Smooth muscle cell (in vitro differentiated cells): Measurements from ENCODE around the gene EFCAB8. TPM values are rescaled to one million over a fixed set of nuclear protein-coding genes. Genes with fewer than 3 reads are reported as not detected.
"Not testable (repeated sequence)": the region's sequence is repeated elsewhere in the genome, so short reads cannot be mapped to it uniquely, and the experiment has no call there.

Source experiments
- DNase-seq: peaks from one replicate; lab custom pipeline; 2025; ENCODE audit not compliant: unreplicated experiment; lab: John Stamatoyannopoulos, UW
- H2AFZ ChIP-seq: fragments of 200-600 bp; sonication (generic); 2 replicates; pipeline ENCODE4 v1.6.0; 2016; ENCODE audit warnings: antibody characterized with exemption, low read depth, mild to moderate bottlenecking
- H3F3A ChIP-seq: fragments of 200-600 bp; sonication (generic); 2 replicates; pipeline ENCODE4 v1.6.0; 2017; ENCODE audit warnings: antibody characterized with exemption, low read depth
- H3K27ac ChIP-seq: fragments of 200-600 bp; sonication (generic); 2 replicates; pipeline ENCODE4 v1.5.1; 2016; ENCODE audit warnings: low read depth, mild to moderate bottlenecking
- H3K27me3 ChIP-seq: fragments of 200-600 bp; sonication (generic); 2 replicates; pipeline ENCODE4 v1.6.1; 2016; ENCODE audit warnings: low read depth, mild to moderate bottlenecking
- H3K36me3 ChIP-seq: fragments of 200-600 bp; sonication (generic); 2 replicates; pipeline ENCODE4 v1.5.1; 2016; ENCODE audit warnings: low read depth
- H3K4me1 ChIP-seq: fragments of 200-600 bp; sonication (generic); 2 replicates; pipeline ENCODE4 v1.5.1; 2016; ENCODE audit warnings: low read depth
- H3K4me2 ChIP-seq: fragments of 200-600 bp; sonication (generic); 2 replicates; pipeline ENCODE4 v1.6.0; 2016; ENCODE audit warnings: mild to moderate bottlenecking
- H3K4me3 ChIP-seq: fragments of 200-600 bp; sonication (generic); 2 replicates; pipeline ENCODE4 v1.5.1; 2016; ENCODE audit warnings: mild to moderate bottlenecking
- H3K79me2 ChIP-seq: fragments of 200-600 bp; sonication (generic); 2 replicates; pipeline ENCODE4 v1.6.0; 2016; ENCODE audit warnings: low read depth, mild to moderate bottlenecking
- H3K9ac ChIP-seq: fragments of 200-600 bp; sonication (generic); 2 replicates; pipeline ENCODE4 v1.6.0; 2016; ENCODE audit warnings: low read depth
- H3K9me3 ChIP-seq: fragments of 200-600 bp; sonication (generic); replicated peaks from 2 replicates; pipeline ENCODE4 v1.5.1; 2016; ENCODE audit warnings: low read depth
- H4K20me1 ChIP-seq: fragments of 200-600 bp; sonication (generic); 2 replicates; pipeline ENCODE4 v1.6.0; 2016; ENCODE audit warnings: low read depth
- WGBS: methylation state at CpG from one replicate; pipeline ENCODE4 v1.1.7; 2016; ENCODE audit warnings: low lambda C conversion rate; 5-methylcytosine and 5-hydroxymethylcytosine counted together
- polyA plus RNA-seq: library from polyadenylated mRNA; unstranded; fragments of >200 nt; fragmentation: Nextera tagmentation; extraction: Ambion mirVana; gene quantifications from 2 replicates; pipeline ENCODE4 v1.2.1, GENCODE V29; 2016
- total RNA-seq: library from RNA; depleted of rRNA; stranded (reverse); fragments of >200 nt; gene quantifications from 2 replicates; pipeline ENCODE4 v1.2.3, GENCODE V29; 2014
- TF ChIP-seq, protein P1 (sequence below): fragments of 200-600 bp; sonication (generic); IDR thresholded peaks from 2 replicates; pipeline ENCODE4 v1.5.1; 2017; ENCODE audit warnings: borderline replicate concordance, mild to moderate bottlenecking, antibody characterized with exemption; ENCODE audit not compliant: insufficient read depth, poor library complexity, severe bottlenecking

The EFCAB8 gene
- total and polyA plus RNA-seq, 2 experiments from 2014 or later: 0.25 to 1.7 TPM

- Histone ChIP-seq H3K9ac (no peak overlapping the region), H3K9me3 (peaks cover 8% of the 10 kb centered on the region), H3K79me2 (no peaks in the 10 kb centered on the region), H3F3A (no peaks in the 10 kb centered on the region), H3K4me2 (no peak overlapping the region), H3K36me3 (peaks cover 4% of the 10 kb centered on the region), H3K27ac (no peak overlapping the region), H4K20me1 (no peaks in the 10 kb centered on the region), H3K4me1 (no peaks in the 10 kb centered on the region), H3K27me3 (no peaks in the 10 kb centered on the region), H3K4me3 (no peak overlapping the region), H2AFZ (no peak overlapping the region)
- DNase-seq: no peak
- TF ChIP-seq, protein P1, sequence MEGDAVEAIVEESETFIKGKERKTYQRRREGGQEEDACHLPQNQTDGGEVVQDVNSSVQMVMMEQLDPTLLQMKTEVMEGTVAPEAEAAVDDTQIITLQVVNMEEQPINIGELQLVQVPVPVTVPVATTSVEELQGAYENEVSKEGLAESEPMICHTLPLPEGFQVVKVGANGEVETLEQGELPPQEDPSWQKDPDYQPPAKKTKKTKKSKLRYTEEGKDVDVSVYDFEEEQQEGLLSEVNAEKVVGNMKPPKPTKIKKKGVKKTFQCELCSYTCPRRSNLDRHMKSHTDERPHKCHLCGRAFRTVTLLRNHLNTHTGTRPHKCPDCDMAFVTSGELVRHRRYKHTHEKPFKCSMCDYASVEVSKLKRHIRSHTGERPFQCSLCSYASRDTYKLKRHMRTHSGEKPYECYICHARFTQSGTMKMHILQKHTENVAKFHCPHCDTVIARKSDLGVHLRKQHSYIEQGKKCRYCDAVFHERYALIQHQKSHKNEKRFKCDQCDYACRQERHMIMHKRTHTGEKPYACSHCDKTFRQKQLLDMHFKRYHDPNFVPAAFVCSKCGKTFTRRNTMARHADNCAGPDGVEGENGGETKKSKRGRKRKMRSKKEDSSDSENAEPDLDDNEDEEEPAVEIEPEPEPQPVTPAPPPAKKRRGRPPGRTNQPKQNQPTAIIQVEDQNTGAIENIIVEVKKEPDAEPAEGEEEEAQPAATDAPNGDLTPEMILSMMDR: no peak
- WGBS: 90% methylated on average over 28 of the region's 28 CpGs
Measured at GRCh38 chr20:32960849-32961731, 102.4 kb downstream of the EFCAB8 start.

DNA sequence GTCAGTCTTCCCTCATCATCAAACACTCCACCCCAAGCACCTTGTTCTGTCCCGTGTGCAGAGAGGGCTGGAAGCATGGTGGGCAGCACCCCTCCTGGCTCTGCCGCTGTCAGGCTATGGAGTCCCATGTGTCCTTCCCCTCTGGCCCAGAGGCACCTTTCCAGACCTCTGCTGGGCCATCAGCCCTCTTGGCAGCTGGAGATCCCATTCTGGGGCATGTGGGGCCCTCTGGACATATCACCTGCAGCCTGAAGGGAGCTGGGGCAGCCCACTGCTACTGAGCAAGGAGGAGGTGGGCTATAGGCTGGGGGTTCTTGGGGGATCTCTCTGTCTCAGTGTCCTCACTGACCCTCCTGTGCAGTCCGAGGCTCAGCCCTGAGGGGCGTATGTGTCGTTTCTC lies 103.3 kb downstream of the EFCAB8 start:
- DNase-seq: no peak
- no peaks in the 10 kb centered on the region for H4K20me1 ChIP-seq
- TF ChIP-seq, protein P1: no peak
- H3K4me1 ChIP-seq: no peaks in the 10 kb centered on the region
- WGBS: 95% methylated on average over 5 of the region's 5 CpGs
- H3K27me3 ChIP-seq: no peaks in the 10 kb centered on the region
- H3K4me3 ChIP-seq: no peak overlapping the region
- H3K9ac ChIP-seq: no peak overlapping the region
- no peaks in the 10 kb centered on the region for H3F3A ChIP-seq
- H3K36me3 ChIP-seq: no peaks in the 10 kb centered on the region
- H3K9me3 ChIP-seq: no peaks in the 10 kb centered on the region
- H3K27ac ChIP-seq: no peak overlapping the region
- no peak overlapping the region for H3K4me2 ChIP-seq
- H2AFZ ChIP-seq: no peak overlapping the region
- H3K79me2 ChIP-seq: no peaks in the 10 kb centered on the region

- H3K4me1 ChIP-seq, H3K27me3 ChIP-seq, H4K20me1 ChIP-seq, H3K36me3 ChIP-seq, H2AFZ ChIP-seq, H3K4me2 ChIP-seq, H3K9me3 ChIP-seq, H3K4me3 ChIP-seq, H3K27ac ChIP-seq, H3K9ac ChIP-seq, DNase-seq, H3K79me2 ChIP-seq, H3F3A ChIP-seq: not testable (repeated sequence)
- WGBS: 93% methylated on average over 11 of the region's 11 CpGs
Measured at GRCh38 chr20:32962646-32963045, 103.9 kb downstream of the EFCAB8 start.

DNA sequence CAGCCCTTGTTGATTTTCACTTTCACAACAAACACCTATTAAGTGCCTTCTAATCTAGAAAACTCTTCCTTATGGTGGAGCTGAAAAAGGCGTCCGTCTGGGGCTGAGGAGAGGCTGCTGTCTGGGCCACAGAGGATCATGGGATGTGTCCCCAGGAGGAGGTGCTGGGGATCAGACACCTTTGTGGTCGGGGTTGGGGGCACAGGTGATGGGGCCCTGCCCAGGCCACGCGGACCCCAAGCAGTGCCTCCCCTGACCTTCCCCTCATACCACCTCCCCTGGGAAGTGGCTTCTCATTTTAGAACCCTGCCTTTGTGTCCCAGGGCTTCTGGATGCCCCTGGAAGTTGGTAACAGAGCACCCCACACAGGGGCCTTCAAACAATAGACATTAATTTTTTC lies 104.5 kb downstream of the EFCAB8 start:
- H4K20me1 ChIP-seq: no peaks in the 10 kb centered on the region
- no peak overlapping the region for H3K4me3 ChIP-seq
- H3K27me3 ChIP-seq: no peaks in the 10 kb centered on the region
- no peak for DNase-seq
- no peaks in the 10 kb centered on the region for H3K36me3 ChIP-seq
- 90% methylated on average over 5 of the region's 5 CpGs for WGBS
- no peaks in the 10 kb centered on the region for H3K9me3 ChIP-seq
- no peak overlapping the region for H2AFZ ChIP-seq
- H3K4me2 ChIP-seq: no peak overlapping the region
- no peaks in the 10 kb centered on the region for H3K79me2 ChIP-seq
- TF ChIP-seq, protein P1: no peak
- no peak overlapping the region for H3K9ac ChIP-seq
- no peak overlapping the region for H3K27ac ChIP-seq
- no peaks in the 10 kb centered on the region for H3F3A ChIP-seq
- no peaks in the 10 kb centered on the region for H3K4me1 ChIP-seq
